IgD-negative memory B cell (primary cell): ENCODE results near the gene SLC32A1. TPM values are rescaled to one million over a fixed set of nuclear protein-coding genes. Genes with fewer than 3 reads are reported as not detected.

Experiments used
- H3K27ac Mint-ChIP-seq, 3 donors: one replicate each; pipeline ENCODE4 v1.8.0; 2020 to 2022; ENCODE audit warnings: mild to moderate bottlenecking in 3 of 3, mixed read lengths in 3 of 3, moderate library complexity in 1 of 3
- H3K27me3 Mint-ChIP-seq: one replicate; pipeline ENCODE4 v1.8.0; 2021; ENCODE audit warnings: mixed read lengths
- H3K36me3 Mint-ChIP-seq: one replicate; pipeline ENCODE4 v1.8.0; 2020; ENCODE audit warnings: mild to moderate bottlenecking, mixed read lengths
- H3K4me1 Mint-ChIP-seq, 3 donors: one replicate each; pipeline ENCODE4 v1.8.0; 2020 to 2022; ENCODE audit warnings: mixed read lengths in 3 of 3, mild to moderate bottlenecking in 1 of 3
- H3K4me3 Mint-ChIP-seq, 4 donors: one replicate each; pipeline ENCODE4 v1.8.0; 2020 to 2022; ENCODE audit warnings: mild to moderate bottlenecking in 4 of 4, mixed read lengths in 4 of 4, moderate library complexity in 3 of 4
- H3K9me3 Mint-ChIP-seq, 3 donors: one replicate each; pipeline ENCODE4 v1.8.0; 2020 to 2021; ENCODE audit warnings: mixed read lengths in 3 of 3, mild to moderate bottlenecking in 1 of 3
- polyA plus RNA-seq: library from polyadenylated mRNA; unstranded; fragments of 300-500 nt; fragmentation: Illumina TruSeq; gene quantifications from one replicate; pipeline ENCODE4 v1.2.3, GENCODE V29; 2021

SLC32A1 gene, protein sequence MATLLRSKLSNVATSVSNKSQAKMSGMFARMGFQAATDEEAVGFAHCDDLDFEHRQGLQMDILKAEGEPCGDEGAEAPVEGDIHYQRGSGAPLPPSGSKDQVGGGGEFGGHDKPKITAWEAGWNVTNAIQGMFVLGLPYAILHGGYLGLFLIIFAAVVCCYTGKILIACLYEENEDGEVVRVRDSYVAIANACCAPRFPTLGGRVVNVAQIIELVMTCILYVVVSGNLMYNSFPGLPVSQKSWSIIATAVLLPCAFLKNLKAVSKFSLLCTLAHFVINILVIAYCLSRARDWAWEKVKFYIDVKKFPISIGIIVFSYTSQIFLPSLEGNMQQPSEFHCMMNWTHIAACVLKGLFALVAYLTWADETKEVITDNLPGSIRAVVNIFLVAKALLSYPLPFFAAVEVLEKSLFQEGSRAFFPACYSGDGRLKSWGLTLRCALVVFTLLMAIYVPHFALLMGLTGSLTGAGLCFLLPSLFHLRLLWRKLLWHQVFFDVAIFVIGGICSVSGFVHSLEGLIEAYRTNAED
- not detected for polyA plus RNA-seq

DNA sequence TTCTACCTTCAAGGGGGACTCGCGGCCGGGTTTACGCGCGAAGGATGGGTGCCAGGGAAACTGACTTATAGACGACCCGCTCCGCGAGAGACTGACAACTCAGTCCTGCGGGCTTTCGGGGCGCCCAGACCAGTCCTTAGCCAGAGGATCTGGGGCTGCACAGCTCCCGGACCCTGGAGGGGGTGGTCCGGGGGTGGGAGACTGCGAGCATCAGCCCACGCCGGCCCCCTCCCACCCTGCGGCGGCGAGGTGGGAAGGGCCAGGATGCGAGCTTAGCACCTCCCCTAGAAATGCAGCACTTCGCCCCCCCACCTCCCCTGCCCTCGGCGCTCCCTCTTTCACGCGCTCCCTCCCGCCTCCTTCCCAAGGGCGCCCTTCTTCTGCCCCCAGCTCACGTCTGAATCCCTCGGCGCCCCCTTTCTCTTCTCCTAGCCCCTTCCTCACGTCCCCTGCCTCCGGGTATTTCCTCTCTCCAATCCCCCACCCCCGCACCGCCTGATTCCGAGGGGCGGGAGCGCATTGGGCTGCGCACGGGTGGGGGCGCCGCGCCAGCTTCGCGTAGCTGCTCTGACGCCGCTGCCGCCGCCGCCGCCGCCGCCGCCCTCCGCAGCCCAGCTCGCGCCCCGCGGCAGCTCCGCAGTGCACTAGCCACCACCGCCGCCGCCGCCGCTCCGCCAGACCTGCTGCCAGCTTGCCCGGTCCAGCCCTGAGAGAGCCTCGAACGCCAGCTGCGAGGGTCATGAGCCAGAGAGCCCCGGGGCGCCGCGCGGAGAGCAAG, at the start of gene SLC32A1:
SLC32A1 (plus strand) TSS at position 639 of the 778 bp plus-strand sequence. CDS start 239 bp downstream, outside the sequence.
- Mint-ChIP-seq H3K27ac (peak within 1 kb of the TSS; percentile 71 to 96 (median 87)), H3K36me3 (peaks cover 4% of the 10 kb centered on the region), H3K9me3 (peaks cover 0 to 11% (median 2%) of the 10 kb centered on the region in 3 donors), H3K4me3 (peak within 1 kb of the TSS; percentile 63 to 91 (median 73)), H3K27me3 (peaks cover 79% of the 10 kb centered on the region), H3K4me1 (peaks cover 29 to 33% (median 33%) of the 10 kb centered on the region in 3 donors)

DNA sequence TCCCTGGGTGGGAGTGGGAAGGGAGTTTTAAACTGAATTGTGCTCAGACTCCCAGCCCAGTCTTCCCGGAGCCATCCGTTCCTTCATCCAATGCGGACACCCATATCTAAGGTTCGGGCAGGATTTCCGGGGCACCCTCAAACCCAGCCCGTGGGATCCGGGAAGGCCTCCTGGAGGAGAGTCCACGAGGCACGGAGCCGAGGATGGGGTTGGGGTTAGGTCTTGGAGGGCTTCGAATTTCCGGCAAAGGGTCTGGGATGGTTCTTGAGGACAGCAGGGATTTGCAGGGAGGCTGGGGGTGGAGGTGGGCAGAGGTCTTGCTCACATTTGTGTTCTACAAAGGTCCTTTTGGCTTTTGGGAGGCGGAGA, 49.5 kb upstream of the SLC32A1 start:
- peaks cover 26% of the 10 kb centered on the region for H3K27me3 Mint-ChIP-seq
- no peaks in the 10 kb centered on the region for H3K36me3 Mint-ChIP-seq
- H3K4me1 Mint-ChIP-seq: peaks cover 3 to 5% (median 5%) of the 10 kb centered on the region in 3 donors
- H3K4me3 Mint-ChIP-seq: peak overlapping the region; percentile 43 to 91 (median 76)
- no peak overlapping the region for H3K27ac Mint-ChIP-seq
- peaks cover 0 to 2% (median 0%) of the 10 kb centered on the region in 3 donors for H3K9me3 Mint-ChIP-seq

DNA sequence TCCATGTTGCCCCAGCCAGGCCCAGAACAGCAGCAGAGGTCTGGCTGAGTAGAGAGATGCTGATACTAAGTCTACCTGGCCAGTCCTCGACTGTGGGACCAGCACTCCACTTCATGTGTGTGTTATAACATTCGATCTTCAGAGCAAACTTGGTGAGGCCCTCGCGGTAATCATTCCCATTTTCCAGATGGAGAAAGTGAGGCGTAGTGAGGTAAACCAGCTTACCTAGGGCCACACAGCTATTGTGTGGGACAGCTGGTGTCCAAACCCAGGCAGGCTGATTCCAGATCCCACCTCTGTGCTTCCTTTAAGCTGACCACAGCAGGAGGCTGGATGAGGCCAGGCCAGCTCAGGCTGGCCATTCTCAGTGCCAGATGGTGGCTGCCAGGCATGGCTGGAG, 47.7 kb upstream of the SLC32A1 start:
- Mint-ChIP-seq H3K4me3 (no peak overlapping the region), H3K27me3 (peaks cover 26% of the 10 kb centered on the region), H3K27ac (no peak overlapping the region), H3K4me1 (peaks cover 3 to 5% (median 5%) of the 10 kb centered on the region in 3 donors), H3K9me3 (peaks cover 0 to 2% (median 0%) of the 10 kb centered on the region in 3 donors), H3K36me3 (no peaks in the 10 kb centered on the region)

DNA sequence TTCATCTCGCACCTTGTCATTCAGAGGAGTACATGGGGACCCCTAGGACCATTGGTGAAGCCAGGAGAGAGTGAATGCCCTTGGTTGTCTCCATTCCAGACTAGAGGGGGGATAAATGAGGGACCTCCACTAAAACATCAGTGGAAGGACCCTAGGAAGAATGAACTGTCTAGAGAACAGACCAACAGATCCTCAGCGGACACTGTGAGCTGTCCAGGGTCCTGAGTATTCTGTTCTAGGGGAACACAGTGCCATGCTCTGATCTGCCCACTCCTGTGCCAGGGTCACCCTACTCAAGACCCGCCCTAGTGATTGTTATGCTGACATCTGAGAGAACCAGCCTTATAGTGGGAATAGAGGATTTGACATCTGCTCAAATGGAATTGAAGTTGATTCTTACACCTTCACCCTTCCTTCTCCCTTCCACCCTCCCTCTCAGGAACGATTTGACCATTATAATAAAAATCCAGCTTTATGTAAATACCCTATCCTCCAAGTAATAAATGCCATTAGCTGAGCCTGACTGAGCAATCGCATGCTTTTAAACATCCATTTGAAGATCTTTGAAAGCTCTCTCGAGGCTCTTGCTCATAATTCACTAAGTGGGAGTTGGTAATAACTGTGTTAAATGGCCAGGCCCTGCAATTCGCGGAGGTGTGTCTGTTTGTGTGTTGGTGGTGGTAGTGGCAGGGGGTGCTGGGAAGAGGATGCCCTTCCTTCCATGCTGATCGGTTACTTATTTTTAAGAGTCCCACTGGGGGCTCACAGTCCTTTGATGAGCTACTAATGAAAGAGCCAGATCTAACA, 43.6 kb upstream of the SLC32A1 start:
- H3K27ac Mint-ChIP-seq: no peak overlapping the region
- peaks cover 0 to 3% (median 2%) of the 10 kb centered on the region in 3 donors for H3K9me3 Mint-ChIP-seq
- H3K4me3 Mint-ChIP-seq: no peak overlapping the region
- no peaks in the 10 kb centered on the region for H3K4me1 Mint-ChIP-seq
- H3K36me3 Mint-ChIP-seq: no peaks in the 10 kb centered on the region
- H3K27me3 Mint-ChIP-seq: peaks cover 21% of the 10 kb centered on the region

DNA sequence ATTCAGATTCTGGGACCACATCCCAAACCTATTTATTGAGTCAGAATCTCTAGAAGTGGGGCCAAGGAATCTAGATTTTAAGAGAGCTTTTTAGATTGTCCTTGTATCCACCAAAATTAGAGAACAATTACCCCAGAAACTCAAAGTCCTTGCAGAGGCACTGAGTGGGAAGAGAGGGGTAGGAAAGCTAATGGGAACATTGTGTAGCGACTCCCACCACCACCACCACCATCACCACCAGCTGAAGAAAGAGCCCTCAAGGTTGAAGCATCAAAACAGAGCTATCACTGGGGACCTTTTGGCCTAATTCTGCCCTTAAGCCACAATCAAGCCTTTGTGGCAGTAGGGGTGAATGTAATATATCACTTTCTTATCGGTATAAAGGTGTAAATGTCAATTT, 39.0 kb upstream of the SLC32A1 start:
- Mint-ChIP-seq H3K4me1 (no peaks in the 10 kb centered on the region), H3K27me3 (peaks cover 25% of the 10 kb centered on the region), H3K36me3 (no peaks in the 10 kb centered on the region), H3K4me3 (no peak overlapping the region), H3K27ac (no peak overlapping the region), H3K9me3 (peaks cover 0 to 3% (median 0%) of the 10 kb centered on the region in 3 donors)

DNA sequence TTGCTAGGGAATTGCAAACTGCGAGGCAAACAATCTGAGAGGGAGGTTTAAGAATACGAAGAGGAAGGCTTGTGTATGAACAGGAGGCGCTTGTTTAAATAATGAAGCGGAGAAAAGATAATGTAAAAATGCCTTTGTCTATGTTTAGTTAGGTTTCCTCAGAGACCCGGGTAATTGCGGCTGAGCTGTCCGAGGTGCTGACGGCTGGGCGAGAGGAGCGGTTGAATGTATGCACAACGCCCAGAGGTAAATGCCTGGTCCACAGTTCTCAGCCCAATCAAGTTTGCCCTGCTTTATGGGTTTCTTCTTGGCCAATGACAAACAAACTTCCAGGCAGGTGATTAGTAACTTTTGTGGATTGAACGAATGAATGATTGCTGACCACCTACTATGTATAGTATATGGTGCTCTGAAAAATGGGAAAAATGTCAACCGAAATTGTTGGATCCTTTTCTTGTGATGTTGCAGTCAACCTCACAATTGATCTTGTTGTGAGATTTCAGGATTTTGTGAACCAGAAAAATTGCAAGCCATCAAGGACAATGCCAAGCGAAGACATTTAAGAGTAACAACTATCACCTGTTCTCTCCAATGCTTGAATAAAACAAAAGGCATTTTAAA, 38.3 kb upstream of the SLC32A1 start:
- Mint-ChIP-seq H3K27me3 (peaks cover 23% of the 10 kb centered on the region), H3K4me3 (no peak overlapping the region), H3K36me3 (no peaks in the 10 kb centered on the region), H3K27ac (no peak overlapping the region), H3K4me1 (no peaks in the 10 kb centered on the region), H3K9me3 (peaks cover 0 to 3% (median 0%) of the 10 kb centered on the region in 3 donors)

DNA sequence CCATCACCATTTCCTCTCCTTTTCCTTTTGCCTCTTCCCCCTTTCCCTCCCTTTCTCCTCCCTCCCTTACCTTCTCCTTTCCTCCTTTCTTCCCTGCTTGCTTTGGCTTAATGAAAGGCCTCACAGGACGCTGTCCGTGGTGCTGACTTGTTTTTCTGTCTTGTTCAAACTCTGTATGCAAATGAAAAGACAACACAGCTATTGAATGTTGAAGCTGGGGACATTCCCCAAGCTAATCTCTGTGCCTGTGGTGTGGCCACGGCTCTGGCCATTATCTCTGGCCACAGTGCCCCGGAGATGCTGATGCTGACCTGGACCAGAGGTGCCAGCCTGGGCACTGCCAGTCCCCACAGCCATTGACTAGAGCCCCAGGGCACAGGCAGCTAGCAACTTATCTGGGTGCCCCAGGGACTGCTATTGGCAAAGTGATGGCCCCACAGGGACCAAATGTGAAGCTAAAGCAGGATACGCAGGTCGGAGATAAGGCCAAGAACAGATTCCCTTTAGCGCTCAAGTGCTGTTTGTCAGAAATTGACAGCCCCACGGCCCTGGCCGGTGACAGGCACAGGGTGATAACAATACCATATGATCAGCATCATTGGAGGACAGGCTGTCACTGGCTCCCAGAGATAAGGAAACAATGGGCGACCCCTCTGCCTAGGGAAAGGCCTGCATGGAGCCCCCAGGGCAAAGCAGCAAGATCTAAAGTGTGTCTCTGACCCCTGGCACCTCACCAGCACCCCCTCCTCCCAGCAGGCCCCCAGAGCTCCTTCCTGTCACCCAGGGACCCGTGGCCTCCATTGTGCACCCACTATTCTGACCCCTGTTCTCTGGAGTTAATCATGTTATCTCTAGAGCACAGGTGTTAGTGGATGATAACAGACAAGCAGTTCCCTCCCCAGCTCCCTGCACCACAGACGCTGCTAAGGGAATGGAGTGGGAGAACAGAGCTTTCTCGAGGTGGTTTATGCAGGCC, 31.6 kb upstream of the SLC32A1 start:
- Mint-ChIP-seq H3K36me3 (no peaks in the 10 kb centered on the region), H3K4me3 (no peak overlapping the region), H3K27me3 (peaks cover 11% of the 10 kb centered on the region), H3K9me3 (peaks cover 0 to 1% (median 0%) of the 10 kb centered on the region in 3 donors), H3K27ac (no peak overlapping the region), H3K4me1 (no peaks in the 10 kb centered on the region)

DNA sequence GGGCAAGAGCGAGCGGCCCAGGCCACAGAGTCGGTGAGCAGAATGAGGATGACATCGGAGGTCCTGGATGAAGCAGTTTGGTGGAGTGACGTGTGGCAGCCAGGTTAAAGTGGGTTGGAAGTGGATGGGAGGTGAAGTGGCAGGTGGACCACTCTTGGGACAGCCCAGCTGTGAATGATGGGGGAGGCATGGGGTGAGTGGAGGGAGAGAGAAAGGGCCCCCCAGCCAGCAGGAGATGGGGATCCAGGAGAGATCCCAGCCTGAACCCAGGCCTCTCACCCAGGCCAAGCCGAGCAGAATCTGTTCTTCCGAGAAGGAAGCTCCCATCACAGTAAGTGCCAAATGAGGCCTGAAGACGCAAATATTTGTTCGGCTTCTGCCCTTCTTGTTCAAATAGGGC, 27.0 kb upstream of the SLC32A1 start:
- no peaks in the 10 kb centered on the region for H3K36me3 Mint-ChIP-seq
- peaks cover 0 to 1% (median 0%) of the 10 kb centered on the region in 3 donors for H3K9me3 Mint-ChIP-seq
- no peak overlapping the region for H3K27ac Mint-ChIP-seq
- no peak overlapping the region for H3K4me3 Mint-ChIP-seq
- no peaks in the 10 kb centered on the region for H3K4me1 Mint-ChIP-seq
- peaks cover 10% of the 10 kb centered on the region for H3K27me3 Mint-ChIP-seq

DNA sequence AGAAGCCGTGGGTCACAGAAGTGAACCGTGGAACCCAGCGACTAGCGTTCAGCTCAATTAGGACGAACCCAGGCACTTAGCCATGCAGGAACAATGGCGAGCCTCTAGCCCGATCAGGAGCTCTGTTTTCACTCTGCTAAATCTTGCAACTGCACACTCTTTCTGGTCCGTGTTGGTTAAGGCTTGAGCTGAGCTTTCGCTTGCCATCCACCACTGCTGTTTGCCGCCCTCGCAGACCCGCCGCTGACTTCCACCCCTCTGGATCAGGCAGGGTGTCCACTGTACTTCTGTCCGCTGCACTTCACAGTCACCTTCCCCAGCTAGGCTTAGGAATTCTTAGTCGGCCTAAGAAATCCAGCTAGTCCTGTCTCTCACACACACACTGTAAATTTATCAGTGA, 25.7 kb upstream of the SLC32A1 start:
- Mint-ChIP-seq H3K36me3 (no peaks in the 10 kb centered on the region), H3K4me1 (no peaks in the 10 kb centered on the region), H3K4me3 (no peak overlapping the region), H3K27me3 (peaks cover 20% of the 10 kb centered on the region), H3K9me3 (no peaks in the 10 kb centered on the region), H3K27ac (no peak overlapping the region)

DNA sequence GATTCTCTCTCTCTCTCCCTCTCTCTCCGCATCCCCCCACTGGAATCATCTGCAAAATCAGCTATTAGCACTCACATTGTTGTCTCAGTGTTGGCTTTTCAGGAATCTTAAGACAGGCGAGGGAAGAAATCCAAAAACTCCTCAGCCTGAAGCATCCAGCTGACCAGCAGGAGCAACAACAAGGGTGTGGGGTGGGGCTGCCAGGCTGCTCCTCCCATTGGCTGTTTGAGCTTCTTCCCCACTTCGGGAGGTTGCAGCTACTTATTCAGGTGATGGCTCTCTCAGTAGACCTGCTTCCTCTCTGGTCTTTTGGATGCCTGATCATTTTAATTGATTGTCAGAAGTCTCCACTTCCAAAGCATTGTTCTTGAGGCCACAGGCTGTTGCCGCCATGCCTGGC, 24.1 kb upstream of the SLC32A1 start:
- Mint-ChIP-seq H3K27me3 (peaks cover 20% of the 10 kb centered on the region), H3K27ac (no peak overlapping the region), H3K4me1 (no peaks in the 10 kb centered on the region), H3K9me3 (no peaks in the 10 kb centered on the region), H3K36me3 (no peaks in the 10 kb centered on the region), H3K4me3 (no peak overlapping the region)

DNA sequence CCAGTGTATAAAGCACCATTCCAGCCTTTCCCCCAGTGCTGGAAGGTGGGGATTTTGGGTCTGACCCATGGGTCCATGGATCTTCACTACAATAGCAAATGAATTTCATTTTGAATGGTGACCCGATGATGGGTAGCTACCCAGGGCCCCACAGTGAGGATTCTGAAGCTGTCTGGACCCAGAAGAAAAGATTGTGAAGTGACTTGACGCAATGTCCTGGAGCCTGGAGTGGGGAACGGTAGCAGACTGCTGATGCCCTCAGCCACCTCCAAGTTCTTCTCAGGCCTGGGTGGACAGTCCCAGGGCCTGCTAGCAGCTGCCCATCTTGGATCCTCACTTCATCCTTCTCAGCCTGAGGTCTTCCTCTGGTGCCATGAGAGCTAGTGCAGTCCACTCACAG, 23.4 kb upstream of the SLC32A1 start:
- H3K36me3 Mint-ChIP-seq: no peaks in the 10 kb centered on the region
- no peak overlapping the region for H3K27ac Mint-ChIP-seq
- H3K27me3 Mint-ChIP-seq: peaks cover 22% of the 10 kb centered on the region
- no peaks in the 10 kb centered on the region for H3K4me1 Mint-ChIP-seq
- H3K9me3 Mint-ChIP-seq: no peaks in the 10 kb centered on the region
- no peak overlapping the region for H3K4me3 Mint-ChIP-seq

DNA sequence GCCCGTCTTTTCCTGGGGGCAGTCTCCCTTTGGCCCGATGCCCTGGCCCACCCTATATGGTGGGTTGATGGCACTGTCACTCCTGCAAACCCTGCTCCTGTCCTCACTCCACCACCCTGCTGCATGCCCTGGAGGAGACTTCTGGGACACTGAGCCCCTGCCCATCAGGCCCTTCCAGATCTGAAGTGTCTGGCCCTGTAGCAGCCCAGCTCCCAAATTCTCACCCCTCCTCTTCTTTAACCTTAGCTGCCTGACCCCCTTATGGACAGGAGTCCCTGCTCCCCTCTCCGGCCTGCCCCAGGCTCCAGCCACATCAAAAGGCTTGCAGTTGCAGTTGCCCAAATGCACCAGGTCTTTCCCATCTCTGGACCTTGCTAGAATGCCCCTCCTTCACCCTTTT, 20.8 kb upstream of the SLC32A1 start:
- Mint-ChIP-seq H3K9me3 (no peaks in the 10 kb centered on the region), H3K27me3 (peaks cover 29% of the 10 kb centered on the region), H3K36me3 (no peaks in the 10 kb centered on the region), H3K4me3 (no peak overlapping the region), H3K27ac (no peak overlapping the region), H3K4me1 (peaks cover 0 to 2% (median 0%) of the 10 kb centered on the region in 3 donors)

DNA sequence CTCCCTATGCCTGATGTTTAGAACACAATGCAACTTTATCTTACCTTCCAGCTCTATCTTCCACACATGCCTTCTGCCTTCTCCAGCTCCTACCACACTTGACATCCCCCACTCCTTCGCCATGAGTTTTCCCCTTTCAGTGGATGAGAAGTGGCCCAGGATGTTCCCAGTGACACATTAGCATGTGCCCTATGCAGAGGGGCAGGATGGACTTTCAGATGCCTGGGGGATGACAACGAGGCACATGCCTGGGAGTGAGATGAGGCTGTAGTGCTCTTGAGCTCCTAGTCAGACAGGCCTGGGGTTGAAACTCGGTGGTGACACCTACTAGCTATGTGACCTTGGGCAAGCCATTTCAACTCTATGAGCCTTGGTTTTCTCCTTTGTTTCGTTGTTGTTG, 20.1 kb upstream of the SLC32A1 start:
- Mint-ChIP-seq H3K9me3 (no peaks in the 10 kb centered on the region), H3K27me3 (peaks cover 31% of the 10 kb centered on the region), H3K36me3 (no peaks in the 10 kb centered on the region), H3K27ac (peak overlapping the region in 1 of 3 donors; percentile 46), H3K4me1 (peaks cover 0 to 2% (median 0%) of the 10 kb centered on the region in 3 donors), H3K4me3 (no peak overlapping the region)
